HepG2 (cell line): ENCODE data around the gene SEPTIN2. TPM values are rescaled to one million over a fixed set of nuclear protein-coding genes. Genes with fewer than 3 reads are reported as not detected.

ENCODE experiments used
- ATAC-seq: fragments of 200-7000 bp; cut with Tn5 transposase; 3 replicates; pipeline ENCODE4 v1.9.1; 2020; ENCODE audit warnings: mild to moderate bottlenecking, moderate library complexity
- BruUV-seq: library from RNA; stranded (reverse); fragments of 400-500 nt; replicated peaks from 2 replicates; lab custom pipeline; 2021; lab: Mats Ljungman, UMichigan
- CTCF ChIA-PET: fragments of 300-600 bp; formaldehyde crosslinking; extraction: SDS; loops from one replicate; lab custom pipeline; 2021; ENCODE audit warnings: low total read pairs, inconsistent platforms, low intra/inter-chr PET ratio; lab: Yijun Ruan, JAX
- POLR2A ChIA-PET: fragments of 350-600 bp; sonication (Branson Sonifier 250); formaldehyde crosslinking; loops from one replicate; lab custom pipeline; 2020; ENCODE audit warnings: antibody characterized with exemption, inconsistent platforms; lab: Yijun Ruan, JAX
- DNase-seq: peaks from one replicate; pipeline ENCODE4 v3.0.0-alpha.2; 2015; ENCODE audit warnings: low spot score
- FAIRE-seq: peaks from 3 replicates; lab custom pipeline; 2011; peaks lifted over from hg19 to GRCh38; lab: Jason Lieb, UNC
- H2AFZ ChIP-seq: one replicate; pipeline ENCODE4 v1.6.1; 2011; ENCODE audit warnings: low read length, inconsistent platforms
- H3K27ac ChIP-seq: fragments of 300-600 bp; 3 replicates; pipeline ENCODE4 v1.8.0; 2011; ENCODE audit warnings: mixed run types, mild to moderate bottlenecking, mixed read lengths, low read length, inconsistent platforms; ENCODE audit not compliant: insufficient read depth; ENCODE audit errors: extremely low read length
- H3K27me3 ChIP-seq, 2 experiments: fragments of 200-600 bp in 1 of 2; 2 replicates in 1 of 2; 3 replicates in 1 of 2; pipeline versions ENCODE4 v1.6.0 to v1.8.0; 2011; ENCODE audit warnings: low read length in 2 of 2, mild to moderate bottlenecking in 2 of 2, moderate library complexity in 2 of 2, inconsistent platforms in 1 of 2; ENCODE audit not compliant: insufficient read depth in 2 of 2, control insufficient read depth in 1 of 2
- H3K36me3 ChIP-seq, 2 experiments: fragments of 200-600 bp in 1 of 2; replicated peaks in 1 of 2; 2 replicates in 1 of 2; 3 replicates in 1 of 2; pipeline versions ENCODE4 v1.5.1 to v1.8.0; 2011; ENCODE audit warnings: low read length in 2 of 2, inconsistent platforms in 1 of 2; ENCODE audit not compliant: insufficient read depth in 2 of 2, control insufficient read depth in 1 of 2
- H3K4me1 ChIP-seq: 2 replicates; pipeline ENCODE4 v1.5.1; 2012; ENCODE audit warnings: low read length, inconsistent platforms; ENCODE audit not compliant: insufficient read depth
- H3K4me2 ChIP-seq: 2 replicates; pipeline ENCODE4 v1.6.0; 2011; ENCODE audit warnings: low read depth, low read length, inconsistent platforms
- H3K4me3 ChIP-seq, 3 experiments: fragments of 200-600 bp in 1 of 3; sonication (generic), shearing (Covaris generic) in 1 of 3; replicated peaks in 1 of 3; 2 replicates each; pipeline ENCODE4 v1.5.1; 2011 to 2016; ENCODE audit warnings: low read length in 3 of 3, inconsistent platforms in 2 of 3, low read depth in 2 of 3, mild to moderate bottlenecking in 2 of 3, control low read depth in 1 of 3, mixed read lengths in 1 of 3; ENCODE audit not compliant: insufficient read depth in 1 of 3
- H3K79me2 ChIP-seq: one replicate; pipeline ENCODE4 v1.6.1; 2011; ENCODE audit warnings: low read length, inconsistent platforms; ENCODE audit not compliant: insufficient read depth
- H3K9ac ChIP-seq: 2 replicates; pipeline ENCODE4 v1.6.0; 2011; ENCODE audit warnings: mild to moderate bottlenecking, low read depth, low read length, inconsistent platforms; ENCODE audit not compliant: insufficient read depth
- H3K9me3 ChIP-seq: 2 replicates; pipeline ENCODE4 v1.5.1; 2012; ENCODE audit warnings: mild to moderate bottlenecking, low read length
- H4K20me1 ChIP-seq: 2 replicates; pipeline ENCODE4 v1.6.0; 2011; ENCODE audit warnings: inconsistent platforms, mild to moderate bottlenecking, low read length, moderate library complexity; ENCODE audit not compliant: insufficient read depth
- ASH2L ChIP-seq: fragments of 300-600, 200-600 bp; sonication (generic); IDR thresholded peaks from 2 replicates; pipeline ENCODE4 v1.7.0; 2017; ENCODE audit warnings: low read depth, mild to moderate bottlenecking, moderate library complexity, mixed read lengths, low read length; ENCODE audit not compliant: insufficient read length
- ATF7 ChIP-seq, 2 experiments: fragments of 450-650 bp in 1 of 2; sonication (generic) in 1 of 2; formaldehyde crosslinking in 1 of 2; IDR thresholded peaks; 2 replicates each; pipeline versions ENCODE4 v1.4.0 to v1.6.1; 2016 to 2020; ENCODE audit warnings: antibody characterized with exemption in 1 of 2, mild to moderate bottlenecking in 1 of 2, missing genetic modification reagents in 1 of 2
- CBFB ChIP-seq: sonication (generic); formaldehyde crosslinking; IDR thresholded peaks from 2 replicates; pipeline ENCODE4 v1.4.0; 2020; ENCODE audit warnings: missing genetic modification reagents
- CBX1 ChIP-seq: IDR thresholded peaks from one replicate; pipeline ENCODE4 v1.6.1; 2016; ENCODE audit warnings: antibody characterized with exemption, low read depth
- CBX2 ChIP-seq, 2 experiments: fragments of 200-600 bp in 1 of 2; sonication (generic); formaldehyde crosslinking in 1 of 2; IDR thresholded peaks; 2 replicates each; pipeline versions ENCODE4 v1.7.0 to v1.8.1; 2018 to 2022; ENCODE audit warnings: low read depth in 2 of 2, low read length in 1 of 2, mild to moderate bottlenecking in 1 of 2, missing genetic modification reagents in 1 of 2
- CHD2 ChIP-seq: IDR thresholded peaks from 2 replicates; pipeline ENCODE4 v1.6.1; 2011; ENCODE audit warnings: low read depth, low read length, improper control_type of control experiment
- ERF ChIP-seq: IDR thresholded peaks from 2 replicates; pipeline ENCODE4 v1.6.1; 2018; ENCODE audit warnings: missing biosample characterization, missing genetic modification reagents
- HINFP ChIP-seq: sonication (generic); formaldehyde crosslinking; IDR thresholded peaks from 2 replicates; pipeline ENCODE4 v1.4.0; 2020; ENCODE audit warnings: low read depth, mild to moderate bottlenecking, missing genetic modification reagents
- HNF1B ChIP-seq: sonication (generic); formaldehyde crosslinking; IDR thresholded peaks from 2 replicates; pipeline ENCODE4 v1.5.1; 2020; ENCODE audit warnings: mild to moderate bottlenecking, moderate library complexity, missing genetic modification reagents
- HOXA3 ChIP-seq: sonication (generic); formaldehyde crosslinking; IDR thresholded peaks from 2 replicates; pipeline ENCODE4 v1.5.0; 2020; ENCODE audit warnings: missing genetic modification reagents
- IRF2 ChIP-seq: IDR thresholded peaks from 2 replicates; pipeline ENCODE4 v1.6.1; 2018; ENCODE audit warnings: missing genetic modification reagents, missing compliant biosample characterization
- KDM1A ChIP-seq: IDR thresholded peaks from 2 replicates; pipeline ENCODE4 v1.6.1; 2016; ENCODE audit warnings: missing compliant biosample characterization
- NFE2 ChIP-seq: sonication (generic); formaldehyde crosslinking; IDR thresholded peaks from 2 replicates; pipeline ENCODE4 v1.4.0; 2020; ENCODE audit warnings: missing genetic modification reagents
- POGZ ChIP-seq: sonication (generic); formaldehyde crosslinking; IDR thresholded peaks from 2 replicates; pipeline ENCODE4 v1.4.0; 2020; ENCODE audit warnings: mild to moderate bottlenecking, missing genetic modification reagents
- ZFP90 ChIP-seq: sonication (generic); formaldehyde crosslinking; IDR thresholded peaks from 2 replicates; pipeline ENCODE4 v1.8.0; 2022; ENCODE audit warnings: missing genetic modification reagents, mild to moderate bottlenecking, inconsistent platforms, borderline replicate concordance
- ZNF281 ChIP-seq: sonication (generic); formaldehyde crosslinking; IDR thresholded peaks from 2 replicates; pipeline ENCODE4 v1.4.0; 2020; ENCODE audit warnings: missing genetic modification reagents, borderline replicate concordance
- ZNF296 ChIP-seq: sonication (generic); formaldehyde crosslinking; conservative IDR thresholded peaks from 2 replicates; pipeline ENCODE4 v1.5.0; 2020; ENCODE audit warnings: mild to moderate bottlenecking, missing genetic modification reagents
- ZNF335 ChIP-seq: sonication (generic); formaldehyde crosslinking; IDR thresholded peaks from 2 replicates; pipeline ENCODE4 v1.4.0; 2020; ENCODE audit warnings: missing genetic modification reagents
- ZNF644 ChIP-seq: IDR thresholded peaks from 2 replicates; pipeline ENCODE4 v1.6.1; 2016; ENCODE audit warnings: low read depth
- ZNF878 ChIP-seq: sonication (generic); formaldehyde crosslinking; IDR thresholded peaks from 2 replicates; pipeline ENCODE4 v1.8.1; 2023; ENCODE audit warnings: mild to moderate bottlenecking, missing genetic modification reagents, moderate library complexity
- ZZZ3 ChIP-seq: sonication (generic); formaldehyde crosslinking; IDR thresholded peaks from 2 replicates; pipeline ENCODE4 v1.4.0; 2020; ENCODE audit warnings: missing genetic modification reagents, mild to moderate bottlenecking, borderline replicate concordance
- WGBS: methylation state at CpG from one replicate; pipeline ENCODE4 v1.1.6; 2017; ENCODE audit warnings: low lambda C conversion rate; 5-methylcytosine and 5-hydroxymethylcytosine counted together
- in situ Hi-C: cut with HindIII; loops from 2 replicates; pipeline ENCODE4 v1.10.0; 2017; ENCODE audit warnings: low pct_unique_long_range_greater_than_20kb; ENCODE audit not compliant: extremely low pct_ligation_motif_present
- intact Hi-C: fragments of 100-400 bp; cut with micrococcal nuclease; formaldehyde crosslinking; loops from one replicate; pipeline ENCODE4 v1.10.0; 2022; ENCODE audit not compliant: unreplicated experiment
- polyA plus RNA-seq, 8 experiments: library from polyadenylated mRNA; depleted of rRNA in 3 of 8; stranded (reverse) in 7 of 8; unstranded in 1 of 8; fragments of >200 nt; fragmentation: Illumina TruSeq in 4 of 8; extraction: Trizol in 4 of 8; gene quantifications; 2 replicates each; pipeline versions ENCODE4 v1.2.1 to v1.2.3, GENCODE V29; 2011 to 2016; ENCODE audit warnings: low read depth in 4 of 8, missing spikeins in 1 of 8, mixed read lengths in 1 of 8; ENCODE audit not compliant: insufficient read depth in 1 of 8
- total RNA-seq, 5 experiments: library from RNA; depleted of rRNA; stranded (reverse); fragments of >200 nt; fragmentation: Illumina TruSeq; extraction: Trizol; gene quantifications; 2 replicates each; pipeline ENCODE4 v1.2.3, GENCODE V29; 2016; ENCODE audit warnings: low read depth in 1 of 5

Gene SEPTIN2
- total and polyA plus RNA-seq, 2 of the 13 experiments (the other 11 are each of a cell fraction or from before 2014, with no cell fraction given), result 493 to 733 TPM

- Histone ChIP-seq H3K36me3 (no peaks in the 10 kb centered on the region; a peak in 2 of 5 replicates), H3K4me2 (peak overlapping the region; percentile 46), H4K20me1 (peaks cover 3% of the 10 kb centered on the region), H3K27me3 (no peaks in the 10 kb centered on the region), H3K27ac (peak overlapping the region; percentile 24), H3K4me3 (no peak overlapping the region), H3K9me3 (no peaks in the 10 kb centered on the region), H2AFZ (no peak overlapping the region), H3K79me2 (peaks cover 95% of the 10 kb centered on the region), H3K9ac (peak overlapping the region; percentile 34; the same call in 1 of the 2 replicates), H3K4me1 (peaks cover 58% of the 10 kb centered on the region)
- in situ Hi-C loops (no loop called here), intact Hi-C loops (loop anchor here (10.0 kb wide), 1 partner anchor 75 kb away; the partner anchor contains the start of gene FARP2)
- ChIA-PET POLR2A (no interaction called here), CTCF (no interaction called here)
- whole genome bisulfite sequencing, result 61% methylated on average over 8 of the region's 8 CpGs
- DNase-seq (peak; percentile 46), FAIRE-seq (no peak), ATAC-seq (peak; percentile 75)
- BruUV-seq, result no TSS peak
- peak; percentile 22; the same call in 1 of the 2 replicates for TF ChIP-seq IRF2 (CRISPR knock-in tag)
- TF ChIP-seq ZNF335 (CRISPR knock-in tag), result no peak
- TF ChIP-seq ZNF296 (CRISPR knock-in tag), result no peak
- no peak for TF ChIP-seq NFE2 (CRISPR knock-in tag)
- TF ChIP-seq ASH2L, result no peak
- TF ChIP-seq ZNF644 (CRISPR knock-in tag), result peak; percentile 82
- TF ChIP-seq CHD2, result no peak
- no peak for TF ChIP-seq CBFB (CRISPR knock-in tag)
- TF ChIP-seq ZFP90 (CRISPR knock-in tag), result no peak
- TF ChIP-seq ATF7 (IDR thresholded peaks at IDR 0.05), result peak; percentile 81
- TF ChIP-seq ATF7 (CRISPR knock-in tag; IDR thresholded peaks at IDR 0.05), result no peak
- 0 out of 2 replicates have a peak, but pooled peaks have one; percentile 39 for TF ChIP-seq POGZ
- TF ChIP-seq CBX1, result no peak
- no peak for TF ChIP-seq KDM1A (CRISPR knock-in tag)
- no peak for TF ChIP-seq HINFP
- TF ChIP-seq CBX2 (IDR thresholded peaks at IDR 0.05; ENCODE audit: low read depth, low read length), result no peak
- TF ChIP-seq CBX2 (CRISPR knock-in tag; IDR thresholded peaks at IDR 0.05; ENCODE audit: low read depth), result no peak
- TF ChIP-seq HOXA3, result peak; percentile 50; the same call in 1 of the 2 replicates
- no peak for TF ChIP-seq ERF (CRISPR knock-in tag)
- TF ChIP-seq HNF1B (CRISPR knock-in tag), result no peak
- TF ChIP-seq ZNF878, result 0 out of 2 replicates have a peak, but pooled peaks have one; percentile 45
- TF ChIP-seq ZZZ3 (CRISPR knock-in tag), result no peak
- TF ChIP-seq ZNF281 (CRISPR knock-in tag), result 0 out of 2 replicates have a peak, but pooled peaks have one; percentile 10
These were observed 36.3 kb upstream of the SEPTIN2 start for GRCh38 chr2:241279413-241279812.
